Retinal pigment epithelial cell (primary cell): ENCODE results near the gene HOXD4.
A peak's percentile ranks its signal among the peaks of the same experiment; 100 is the strongest.

ENCODE experiments used
- DNase-seq: peaks from one replicate; pipeline ENCODE4 v3.0.0-alpha.2; 2010; ENCODE audit warnings: low read depth
- H3K4me3 ChIP-seq: 2 replicates; pipeline ENCODE4 v1.5.1; 2011; ENCODE audit warnings: mild to moderate bottlenecking, low read length, control low read depth, moderate library complexity
- CTCF ChIP-seq: conservative IDR thresholded peaks from 2 replicates; pipeline ENCODE4 v1.5.1; 2011; ENCODE audit warnings: low read depth, low read length, control low read depth, inconsistent platforms

HOXD4 gene

DNA sequence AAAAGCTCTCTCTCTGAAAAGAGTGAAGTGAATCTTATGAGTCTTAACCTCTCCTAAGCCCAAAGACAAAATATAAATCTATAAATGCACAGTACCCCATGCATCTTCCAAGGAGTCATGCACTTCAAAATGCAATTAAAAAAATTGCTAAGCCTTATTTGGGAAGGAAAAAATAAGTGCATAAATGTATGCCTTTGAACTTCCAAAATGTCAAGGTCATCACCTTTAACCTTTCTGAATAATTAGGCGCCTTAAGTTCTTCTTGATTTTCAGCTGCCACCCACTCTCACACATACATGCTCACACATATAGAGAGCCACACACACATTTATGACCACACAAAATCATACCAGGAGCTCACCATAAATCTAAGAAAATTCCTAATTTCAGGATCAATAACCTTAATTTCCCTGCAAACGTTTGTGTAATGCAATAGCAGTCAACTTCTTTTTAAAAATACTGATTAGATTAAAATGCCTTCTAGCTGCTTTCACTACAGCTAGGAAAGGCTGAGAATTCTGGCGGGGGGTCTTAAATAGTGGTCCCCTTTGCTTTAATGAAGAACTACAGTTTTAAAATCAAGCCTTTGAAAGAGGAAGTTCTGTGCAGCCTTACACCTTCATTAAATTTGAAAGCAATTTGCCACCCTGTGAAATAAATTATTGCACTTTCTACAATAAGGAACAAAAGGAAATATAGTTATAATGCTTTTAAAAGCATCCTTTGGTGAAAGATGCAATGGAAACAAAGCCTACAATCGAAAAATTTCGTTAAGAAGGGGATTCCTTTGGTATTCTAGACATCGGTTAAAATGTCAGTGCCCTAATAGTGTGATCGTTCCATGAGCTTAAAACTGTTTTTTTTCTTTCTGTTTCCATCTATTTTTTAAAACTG, 40.7 kb upstream of the HOXD4 start:
- no peak overlapping the region for H3K4me3 ChIP-seq
- no peak for TF ChIP-seq CTCF
- DNase-seq: no peak

DNA sequence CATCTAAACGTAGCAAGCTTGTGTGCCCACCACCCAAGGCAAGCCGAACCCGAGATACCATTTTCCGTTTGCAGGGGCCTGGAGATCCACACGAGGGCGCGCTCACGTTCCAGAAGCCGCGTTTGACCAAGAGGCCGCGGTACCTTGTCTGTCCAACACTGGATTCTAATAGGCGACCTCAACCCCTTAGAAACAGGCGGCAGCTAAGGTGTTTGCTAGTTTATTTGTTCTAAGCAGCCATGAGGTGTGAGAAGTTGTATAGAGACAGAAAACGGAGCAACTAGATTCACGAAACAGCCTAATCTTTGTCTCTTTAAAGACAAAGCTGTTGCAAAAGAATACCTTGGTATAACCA, 40.1 kb upstream of the HOXD4 start:
- DNase-seq: no peak
- peak; percentile 78 for TF ChIP-seq CTCF

DNA sequence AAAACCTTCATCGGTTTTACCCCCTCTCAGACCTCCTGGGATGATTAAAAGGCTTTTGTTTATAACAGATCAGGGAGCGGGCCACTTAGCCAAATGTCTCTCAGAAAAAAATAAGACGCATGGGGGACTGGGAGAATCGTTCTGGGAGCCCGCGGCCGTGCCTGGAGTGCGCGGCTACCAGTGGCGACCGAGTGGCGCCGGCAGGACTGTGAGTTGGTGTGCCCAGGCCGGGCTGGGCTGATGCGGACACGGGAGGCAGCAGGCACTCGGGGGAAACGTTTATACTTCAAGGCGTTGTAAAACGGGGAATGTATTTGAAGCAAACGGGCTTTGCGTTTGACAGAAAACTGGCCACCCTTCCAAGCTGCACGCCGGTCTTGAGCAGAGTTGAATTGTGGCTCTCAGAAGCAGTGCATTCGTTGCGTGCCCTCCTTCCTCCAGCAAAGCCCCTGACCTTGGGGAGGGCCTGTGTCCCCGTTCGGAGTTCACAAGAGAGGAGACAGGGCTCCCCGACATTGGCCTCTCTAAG, 39.4 kb upstream of the HOXD4 start:
- no peak for DNase-seq
- no peak overlapping the region for H3K4me3 ChIP-seq
- TF ChIP-seq CTCF: no peak

More for the DNA sequence above, 40.1 kb upstream of the HOXD4 start:
- H3K4me3 ChIP-seq: no peak overlapping the region

GRCh38 chr2:176112375-176113302, 38.7 kb upstream of the HOXD4 start:
- no peak for TF ChIP-seq CTCF
- no peak overlapping the region for H3K4me3 ChIP-seq
- DNase-seq: no peak

DNA sequence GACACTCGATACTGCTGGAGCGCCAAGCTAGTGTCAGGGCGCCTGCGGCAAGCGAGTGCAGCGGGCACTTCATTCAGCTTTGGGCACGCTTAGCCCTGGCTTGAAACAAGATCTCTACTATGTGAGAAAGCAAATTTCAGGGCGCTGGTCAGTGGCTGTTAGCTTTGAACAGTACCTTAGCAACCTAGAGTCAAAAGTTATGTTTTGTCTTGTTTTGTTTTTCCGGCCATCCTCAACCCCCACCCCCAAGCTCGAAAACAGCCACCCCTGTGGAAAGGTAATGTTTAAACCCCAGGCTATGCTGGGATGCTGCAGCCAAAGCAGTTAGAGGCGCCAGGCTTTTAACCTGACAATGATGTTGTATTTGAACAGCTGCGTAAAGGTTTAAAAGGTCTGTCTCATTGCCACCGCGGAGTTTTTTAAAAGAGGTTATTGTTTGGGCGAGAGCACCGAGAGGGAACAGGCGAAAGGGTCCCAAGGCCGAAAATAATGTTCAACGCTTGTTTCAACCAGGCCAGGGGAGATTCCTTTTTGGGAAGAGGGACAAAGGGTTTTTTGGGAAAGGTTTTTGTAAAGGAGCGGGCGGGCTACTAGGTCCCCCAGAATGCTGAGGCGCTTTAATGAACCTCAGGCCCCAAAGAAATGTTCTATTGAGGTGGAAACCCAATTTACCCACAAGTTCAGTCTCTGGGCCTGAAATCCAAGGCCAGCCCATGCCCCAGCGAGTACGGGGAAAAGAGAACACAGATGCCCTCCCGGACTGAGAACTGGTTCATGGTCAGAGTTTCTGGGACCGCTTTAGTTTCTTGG, 37.0 kb upstream of the HOXD4 start:
- H3K4me3 ChIP-seq: no peak overlapping the region
- DNase-seq: no peak
- TF ChIP-seq CTCF: no peak

- H3K4me3 ChIP-seq: no peak overlapping the region
- no peak for DNase-seq
- TF ChIP-seq CTCF: no peak
These were observed 36.3 kb upstream of the HOXD4 start for GRCh38 chr2:176114930-176115625.
